IMR-90 (cell line): Measurements from ENCODE around the gene SSR1. TPM values are rescaled to one million over a fixed set of nuclear protein-coding genes. Genes with fewer than 3 reads are reported as not detected.

ENCODE experiments used
- ATAC-seq: fragments of 200-7000 bp; cut with Tn5 transposase; 2 replicates; pipeline ENCODE4 v1.9.1; 2020; ENCODE audit warnings: low read depth, mild to moderate bottlenecking, moderate library complexity
- BruUV-seq: library from RNA; stranded (reverse); fragments of 400-500 nt; replicated peaks from 2 replicates; lab custom pipeline; 2021; lab: Mats Ljungman, UMichigan
- CTCF ChIA-PET: fragments of 300-600 bp; formaldehyde crosslinking; extraction: SDS; loops from one replicate; lab custom pipeline; 2021; ENCODE audit warnings: antibody characterized with exemption; lab: Yijun Ruan, JAX
- POLR2A ChIA-PET: fragments of 300-600 bp; sonication (Branson Sonifier 250); formaldehyde crosslinking; loops from one replicate; lab custom pipeline; 2022; ENCODE audit warnings: antibody characterized with exemption; ENCODE audit not compliant: unreplicated experiment; lab: Charles Lee
- DNase-seq: peaks from one replicate; pipeline ENCODE4 v3.0.0; 2013
- H2AFZ ChIP-seq: replicated peaks from 2 replicates; pipeline ENCODE3; 2013; ENCODE audit warnings: low read length, mild to moderate bottlenecking; ENCODE audit not compliant: poor library complexity
- H2AK5ac ChIP-seq: 2 replicates; pipeline ENCODE4 v1.6.1; 2013; ENCODE audit warnings: low read depth, low read length, inconsistent platforms
- H2AK9ac ChIP-seq: replicated peaks from 2 replicates; pipeline ENCODE3; 2013; ENCODE audit warnings: mild to moderate bottlenecking, low read depth, low read length, moderate library complexity; ENCODE audit not compliant: poor library complexity
- H2BK120ac ChIP-seq: 2 replicates; pipeline ENCODE4 v1.6.1; 2013; ENCODE audit warnings: low read depth, low read length, inconsistent platforms
- H2BK15ac ChIP-seq: 3 replicates; pipeline ENCODE4 v1.6.1; 2013; ENCODE audit warnings: low read depth, low read length, inconsistent platforms
- H2BK20ac ChIP-seq: 2 replicates; pipeline ENCODE4 v1.6.1; 2013; ENCODE audit warnings: low read depth, mild to moderate bottlenecking, inconsistent platforms, low read length, moderate library complexity
- H2BK5ac ChIP-seq: 2 replicates; pipeline ENCODE4 v1.6.1; 2013; ENCODE audit warnings: mild to moderate bottlenecking, low read depth, low read length, inconsistent platforms; ENCODE audit not compliant: poor library complexity, severe bottlenecking
- H3K14ac ChIP-seq: replicated peaks from 2 replicates; pipeline ENCODE4 v1.6.1; 2013; ENCODE audit warnings: low read depth, low read length, inconsistent platforms
- H3K18ac ChIP-seq: 2 replicates; pipeline ENCODE4 v1.6.1; 2013; ENCODE audit warnings: low read depth, low read length, control low read depth
- H3K23ac ChIP-seq: 2 replicates; pipeline ENCODE4 v1.6.1; 2013; ENCODE audit warnings: low read depth, low read length, inconsistent platforms
- H3K27ac ChIP-seq: 2 replicates; pipeline ENCODE4 v1.5.1; 2013; ENCODE audit warnings: mild to moderate bottlenecking, control low read depth, low read length; ENCODE audit not compliant: insufficient read depth
- H3K27me3 ChIP-seq: 2 replicates; pipeline ENCODE4 v1.6.1; 2013; ENCODE audit warnings: low read length; ENCODE audit not compliant: control insufficient read depth, insufficient read depth
- H3K36me3 ChIP-seq: 2 replicates; pipeline ENCODE4 v1.6.1; 2013; ENCODE audit warnings: low read length, mixed read lengths; ENCODE audit not compliant: control insufficient read depth, insufficient read depth
- H3K4ac ChIP-seq: 2 replicates; pipeline ENCODE4 v1.6.1; 2013; ENCODE audit warnings: low read depth, low read length, inconsistent platforms
- H3K4me1 ChIP-seq: 2 replicates; pipeline ENCODE4 v1.6.1; 2013; ENCODE audit warnings: low read length, mixed read lengths; ENCODE audit not compliant: control insufficient read depth, insufficient read depth
- H3K4me2 ChIP-seq: 2 replicates; pipeline ENCODE4 v1.6.1; 2013; ENCODE audit warnings: low read depth, mild to moderate bottlenecking, control low read depth, low read length, moderate library complexity
- H3K4me3 ChIP-seq: 2 replicates; pipeline ENCODE4 v1.5.1; 2013; ENCODE audit warnings: low read depth, mild to moderate bottlenecking, control low read depth, low read length, moderate library complexity; ENCODE audit not compliant: insufficient read depth
- H3K56ac ChIP-seq: 2 replicates; pipeline ENCODE4 v1.6.1; 2013; ENCODE audit warnings: low read length, inconsistent platforms; ENCODE audit not compliant: insufficient read depth; ENCODE audit errors: extremely low read depth
- H3K79me1 ChIP-seq, 2 experiments: 2 replicates each; pipeline ENCODE4 v1.6.1; 2013; ENCODE audit warnings: low read length in 2 of 2, inconsistent platforms in 1 of 2, low read depth in 1 of 2
- H3K9ac ChIP-seq: 2 replicates; pipeline ENCODE4 v1.6.1; 2013; ENCODE audit warnings: low read depth, low read length, control low read depth
- H3K9me1 ChIP-seq: 2 replicates; pipeline ENCODE4 v1.6.1; 2013; ENCODE audit warnings: low read length, inconsistent platforms; ENCODE audit not compliant: insufficient read depth
- H3K9me3 ChIP-seq: 2 replicates; pipeline ENCODE4 v1.6.1; 2013; ENCODE audit warnings: low read length; ENCODE audit not compliant: control insufficient read depth, insufficient read depth
- H4K20me1 ChIP-seq: 2 replicates; pipeline ENCODE4 v1.6.1; 2013; ENCODE audit warnings: low read length, inconsistent platforms; ENCODE audit not compliant: insufficient read depth
- H4K5ac ChIP-seq: 2 replicates; pipeline ENCODE4 v1.6.1; 2013; ENCODE audit warnings: mild to moderate bottlenecking, low read depth, low read length, control low read depth
- H4K8ac ChIP-seq, 2 experiments: 2 replicates each; pipeline ENCODE4 v1.6.1; 2013; ENCODE audit warnings: low read depth in 2 of 2, low read length in 2 of 2, control low read depth in 1 of 2, inconsistent platforms in 1 of 2
- H4K91ac ChIP-seq: 2 replicates; pipeline ENCODE4 v1.6.1; 2013; ENCODE audit warnings: low read depth, low read length, inconsistent platforms; ENCODE audit not compliant: insufficient read depth
- CEBPB ChIP-seq: IDR thresholded peaks from 2 replicates; pipeline ENCODE4 v1.6.1; 2012; ENCODE audit warnings: low read depth, low read length, improper control_type of control experiment
- MXI1 ChIP-seq: IDR thresholded peaks from 2 replicates; pipeline ENCODE4 v1.6.1; 2012; ENCODE audit warnings: low read depth, mild to moderate bottlenecking, low read length, moderate library complexity, borderline replicate concordance
- RAD21 ChIP-seq: IDR thresholded peaks from 2 replicates; pipeline ENCODE4 v1.6.1; 2012; ENCODE audit warnings: low read length, improper control_type of control experiment
- SMC3 ChIP-seq: fragments of 150-350 bp; IDR thresholded peaks from 2 replicates; pipeline ENCODE4 v1.6.1; 2016; ENCODE audit warnings: low read depth, mild to moderate bottlenecking, antibody characterized with exemption, low read length, moderate library complexity
- WGBS, 2 experiments: methylation state at CpG; one replicate each; pipeline versions ENCODE4 v1.1.5 to v1.1.7; 2013; ENCODE audit warnings: missing lambda C conversion rate in 2 of 2; ENCODE audit not compliant: insufficient read length in 1 of 2; ENCODE audit errors: extremely low coverage in 2 of 2; 5-methylcytosine and 5-hydroxymethylcytosine counted together
- dilution Hi-C: fragments of 300-500 bp; cut with HindIII; formaldehyde crosslinking; loops from one replicate; pipeline ENCODE4 v1.14.3; 2018; ENCODE audit warnings: low sequenced_read_pairs; ENCODE audit not compliant: unreplicated experiment
- in situ Hi-C: fragments of 300-500 bp; cut with MboI; formaldehyde crosslinking; loops from 3 replicates; pipeline ENCODE4 v1.14.3; 2019; ENCODE audit warnings: low sequenced_read_pairs, inconsistent platforms, mixed read lengths
- intact Hi-C: fragments of 100-400 bp; cut with micrococcal nuclease; formaldehyde crosslinking; loops from 2 replicates; pipeline ENCODE4 v1.10.0; 2022
- polyA plus RNA-seq, 3 experiments: library from polyadenylated mRNA; depleted of rRNA; stranded (reverse); fragments of >200 nt; gene quantifications; 2 replicates each; pipeline ENCODE4 v1.2.3, GENCODE V29; 2012; ENCODE audit warnings: low replicate concordance in 1 of 3
- total RNA-seq: library from RNA; depleted of rRNA; stranded (reverse); fragments of >200 nt; gene quantifications from 2 replicates; pipeline ENCODE4 v1.2.3, GENCODE V29; 2012

The SSR1 gene
- total and polyA plus RNA-seq, 2 of the 4 experiments (the other 2 are of a cell fraction), result 110 to 120 TPM

- Histone ChIP-seq H2BK120ac (no peak overlapping the region), H3K27ac (no peak overlapping the region), H3K36me3 (peaks cover 25% of the 10 kb centered on the region), H4K91ac (no peak overlapping the region), H4K20me1 (peaks cover 44% of the 10 kb centered on the region), H3K23ac (no peak overlapping the region), H2BK5ac (no peak overlapping the region), H3K4ac (no peak overlapping the region), H4K5ac (no peak overlapping the region), H3K14ac (no peak overlapping the region), H3K9me3 (no peaks in the 10 kb centered on the region), H2BK15ac (no peak overlapping the region), H3K4me2 (no peak overlapping the region), H2BK20ac (no peak overlapping the region), H3K18ac (no peak overlapping the region), H2AFZ (no peak overlapping the region), H4K8ac (no peak overlapping the region), H3K56ac (no peak overlapping the region), H3K27me3 (no peaks in the 10 kb centered on the region), H3K9me1 (peaks cover 17% of the 10 kb centered on the region), H3K9ac (no peak overlapping the region), H3K4me1 (peaks cover 9% of the 10 kb centered on the region), H3K4me3 (no peak overlapping the region), H2AK9ac (no peak overlapping the region), H2AK5ac (no peak overlapping the region), H3K79me1 (peaks cover 36 to 80% of the 10 kb centered on the region in 2 experiments)
- intact Hi-C loops, result no loop called here
- CTCF ChIA-PET, result interaction anchor here (1.8 kb wide), 1 partner anchor 514 kb away, joined by 5 read pairs; no protein-coding TSS in a partner anchor
- POLR2A ChIA-PET, result no interaction called here
- no CpG with 5 or more reads among the region's 8 CpGs for WGBS, 2 experiments
- in situ Hi-C loops, result no loop called here
- BruUV-seq, result no TSS peak
- dilution Hi-C loops, result no loop called here
- TF ChIP-seq RAD21 (no peak), MXI1 (no peak), CEBPB (peak; percentile 29; the same call in 1 of the 2 replicates), SMC3 (no peak)
- DNase-seq (peak; percentile 41), ATAC-seq (no peak)
Observed at GRCh38 chr6:7237653-7238188, 75.3 kb downstream of the SSR1 start.
